GM12865 (cell line): ENCODE measurements around the gene CPEB1.
"Not testable (repeated sequence)": the region's sequence is repeated elsewhere in the genome, so short reads cannot be mapped to it uniquely, and the experiment has no call there.

Source experiments
- DNase-seq: peaks from one replicate; pipeline ENCODE4 v3.0.0; 2010; ENCODE audit warnings: low read depth
- H3K4me3 ChIP-seq: 2 replicates; pipeline ENCODE4 v1.5.1; 2011; ENCODE audit warnings: mild to moderate bottlenecking, low read depth, low read length, control low read depth
- CTCF ChIP-seq: IDR thresholded peaks from 2 replicates; pipeline ENCODE4 v1.5.1; 2011; ENCODE audit warnings: low read length, control low read depth, low read depth, inconsistent platforms; ENCODE audit not compliant: insufficient read depth; ENCODE audit errors: missing control alignments

CPEB1 gene

GRCh38 chr15:82531496-82532382 is 115.4 kb downstream of the CPEB1 start:
- TF ChIP-seq CTCF = no peak
- DNase-seq = no peak
- no peak overlapping the region for H3K4me3 ChIP-seq

- DNase-seq = peak; percentile 83
Measured at GRCh38 chr15:82530606-82531379, 116.4 kb downstream of the CPEB1 start.

GRCh38 chr15:82530006-82530405 is 117.2 kb downstream of the CPEB1 start:
- TF ChIP-seq CTCF = no peak

More at GRCh38 chr15:82530606-82531379, 116.4 kb downstream of the CPEB1 start:
- no peak overlapping the region for H3K4me3 ChIP-seq
- peak; percentile 72 for TF ChIP-seq CTCF

GRCh38 chr15:82513587-82513986 is 133.6 kb downstream of the CPEB1 start:
- not testable (repeated sequence) for H3K4me3 ChIP-seq, DNase-seq

More at GRCh38 chr15:82530006-82530405, 117.2 kb downstream of the CPEB1 start:
- DNase-seq = no peak
- H3K4me3 ChIP-seq = no peak overlapping the region

- not testable (repeated sequence) for DNase-seq, H3K4me3 ChIP-seq
Measured at GRCh38 chr15:82507693-82508092, 139.5 kb downstream of the CPEB1 start.

DNA sequence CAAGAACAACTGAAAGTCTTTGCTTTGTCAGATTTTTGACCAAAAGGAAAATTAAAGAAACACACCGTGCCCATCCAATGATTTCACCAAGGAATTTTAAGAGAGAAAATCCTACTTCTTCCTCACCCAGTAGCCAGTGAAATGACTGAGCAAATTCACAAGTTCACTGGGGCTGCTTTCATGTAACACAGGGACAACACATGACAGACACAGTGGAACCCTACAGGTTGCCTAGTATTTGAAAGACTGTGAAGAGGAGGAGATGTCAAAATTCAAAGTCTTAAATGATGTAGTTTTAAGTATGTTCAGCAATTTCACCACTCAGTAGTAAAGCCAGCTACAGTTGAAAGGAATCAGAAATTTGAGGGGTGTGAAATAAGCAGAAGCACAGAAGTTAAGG is 140.1 kb downstream of the CPEB1 start:
- H3K4me3 ChIP-seq, DNase-seq: not testable (repeated sequence)

- H3K4me3 ChIP-seq = not testable (repeated sequence)
Measured at GRCh38 chr15:82505842-82506241, 141.3 kb downstream of the CPEB1 start.

DNA sequence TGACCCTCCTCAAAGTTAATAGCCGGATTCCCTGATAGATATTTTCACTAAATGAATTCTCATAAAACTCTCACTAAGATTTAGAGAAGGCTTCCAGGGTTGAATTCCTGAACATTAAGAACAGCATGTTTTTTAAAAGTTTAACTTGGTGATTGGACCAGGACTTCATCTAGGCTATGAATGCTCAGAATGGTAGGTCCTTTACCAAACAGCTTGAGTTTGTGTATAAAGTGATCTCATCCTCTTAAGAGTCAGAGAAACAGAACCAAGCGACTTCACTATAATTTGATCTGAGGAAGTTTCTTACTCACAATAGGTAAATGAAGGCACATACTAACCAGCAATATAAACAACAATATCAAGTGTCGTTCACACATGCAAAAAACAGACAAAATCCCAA is 143.1 kb downstream of the CPEB1 start:
- not testable (repeated sequence) for DNase-seq, H3K4me3 ChIP-seq

More at GRCh38 chr15:82505842-82506241, 141.3 kb downstream of the CPEB1 start:
- DNase-seq = not testable (repeated sequence)

- H3K4me3 ChIP-seq = not testable (repeated sequence)
- TF ChIP-seq CTCF = peak; percentile 13
Measured at GRCh38 chr15:82502700-82503339, 144.3 kb downstream of the CPEB1 start.

GRCh38 chr15:82500772-82501171 is 146.4 kb downstream of the CPEB1 start:
- DNase-seq = not testable (repeated sequence)

More at GRCh38 chr15:82502700-82503339, 144.3 kb downstream of the CPEB1 start:
- not testable (repeated sequence) for DNase-seq

DNA sequence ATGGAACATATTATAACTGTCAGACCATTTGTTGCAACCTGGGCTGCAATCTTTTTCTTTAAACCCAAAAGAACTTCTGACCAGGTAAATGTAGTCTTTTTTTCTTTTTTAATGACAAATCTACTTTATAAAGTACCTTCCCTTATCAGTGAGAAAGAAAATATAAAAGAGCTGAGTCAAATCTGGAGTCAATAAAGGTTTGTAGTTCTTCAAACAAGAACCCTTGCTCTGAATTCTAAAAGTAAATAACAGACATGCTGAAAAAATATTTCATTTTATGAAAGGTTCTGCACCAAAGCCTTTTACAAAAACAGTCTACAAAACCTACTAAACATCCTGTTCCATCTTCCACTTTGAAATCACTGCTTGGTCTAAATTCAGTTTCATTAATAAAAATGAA is 149.2 kb downstream of the CPEB1 start:
- H3K4me3 ChIP-seq, DNase-seq: not testable (repeated sequence)

More at GRCh38 chr15:82500772-82501171, 146.4 kb downstream of the CPEB1 start:
- H3K4me3 ChIP-seq = not testable (repeated sequence)
